A549 (cell line): Measurements from ENCODE around the gene ALAS1. TPM values are rescaled to one million over a fixed set of nuclear protein-coding genes. Genes with fewer than 3 reads are reported as not detected.

Source experiments
- ATAC-seq, 2 experiments: fragments of 200-7000 bp in 1 of 2; fragments of >200 bp in 1 of 2; cut with Nextera tagmentation in 1 of 2; cut with Tn5 transposase in 1 of 2; 3 replicates each; pipeline versions ENCODE4 v1.8.0 to v1.9.1; 2018 to 2020; ENCODE audit warnings: mild to moderate bottlenecking in 1 of 2, moderate library complexity in 1 of 2
- CTCF ChIA-PET: fragments of 300-600 bp; sonication (Branson Sonifier 250); formaldehyde crosslinking; extraction: SDS; loops from one replicate; lab custom pipeline; 2021; ENCODE audit warnings: antibody characterized with exemption, inconsistent platforms; lab: Yijun Ruan, JAX
- POLR2A ChIA-PET: fragments of 350-600 bp; formaldehyde crosslinking; extraction: SDS; loops from one replicate; lab custom pipeline; 2021; ENCODE audit warnings: antibody characterized with exemption, inconsistent platforms; lab: Yijun Ruan, JAX
- DNase-seq, 2 experiments: peaks; one replicate each; pipeline versions ENCODE4 v3.0.0 to v3.0.0-alpha.2; 2011 to 2016; ENCODE audit warnings: low read depth in 1 of 2, low spot score in 1 of 2
- FAIRE-seq: peaks from 2 replicates; lab custom pipeline; 2011; peaks lifted over from hg19 to GRCh38; lab: Jason Lieb, UNC
- H3K27ac ChIP-seq, 2 experiments: fragments of >200 bp; sonication (Bioruptor Twin); formaldehyde crosslinking; 3 replicates each; pipeline ENCODE4 v1.5.1; 2016 to 2017
- H3K4me1 ChIP-seq: fragments of >200 bp; sonication (Bioruptor Twin); formaldehyde crosslinking; 3 replicates; pipeline ENCODE4 v1.6.1; 2016
- H3K4me2 ChIP-seq: fragments of >200 bp; sonication (Bioruptor Twin); formaldehyde crosslinking; 3 replicates; pipeline ENCODE4 v1.6.1; 2016
- H3K4me3 ChIP-seq: fragments of >200 bp; sonication (Bioruptor Twin); formaldehyde crosslinking; 3 replicates; pipeline ENCODE4 v1.5.1; 2016
- H3K9me3 ChIP-seq: fragments of >200 bp; sonication (Bioruptor Twin); formaldehyde crosslinking; 3 replicates; pipeline ENCODE4 v1.6.1; 2016
- CBX2 ChIP-seq: fragments of 200-600 bp; sonication (generic); IDR thresholded peaks from 2 replicates; pipeline ENCODE4 v1.6.1; 2016; ENCODE audit warnings: low read depth, mild to moderate bottlenecking, borderline replicate concordance
- CEBPB ChIP-seq, 2 experiments: fragments of >200 bp in 1 of 2; sonication (Bioruptor Twin) in 1 of 2; formaldehyde crosslinking in 1 of 2; IDR thresholded peaks; 2 replicates each; pipeline ENCODE4 v1.6.1; 2012 to 2016
- CHD2 ChIP-seq: fragments of 150-350 bp; IDR thresholded peaks from 2 replicates; pipeline ENCODE4 v1.6.1; 2014; ENCODE audit warnings: low read length; ENCODE audit not compliant: partially characterized antibody
- EP300 ChIP-seq, 2 experiments: fragments of >200 bp; sonication (Bioruptor Twin); formaldehyde crosslinking; IDR thresholded peaks; 2 replicates in 1 of 2; 3 replicates in 1 of 2; pipeline ENCODE4 v1.6.1; 2016 to 2017
- HOXB13 ChIP-seq: fragments of 250-450 bp; sonication (Bioruptor Pico); IDR thresholded peaks from 2 replicates; pipeline ENCODE4 v1.5.0; 2020; ENCODE audit warnings: low read depth, mild to moderate bottlenecking, moderate library complexity
- HOXB5 ChIP-seq: fragments of 250-450 bp; sonication (Bioruptor Pico); IDR thresholded peaks from 2 replicates; pipeline ENCODE4 v1.5.0; 2020; ENCODE audit warnings: mild to moderate bottlenecking, moderate library complexity
- MAFK ChIP-seq: fragments of 450-650 bp; IDR thresholded peaks from 2 replicates; pipeline ENCODE4 v1.6.1; 2014; ENCODE audit not compliant: partially characterized antibody
- POLR2A ChIP-seq: IDR thresholded peaks from 2 replicates; pipeline ENCODE4 v1.6.1; 2012; ENCODE audit warnings: mild to moderate bottlenecking, low read length
- POLR2AphosphoS2 ChIP-seq: conservative IDR thresholded peaks from 2 replicates; pipeline ENCODE4 v1.6.1; 2012; ENCODE audit warnings: low read length, improper control_type of control experiment, inconsistent platforms
- RARB ChIP-seq: fragments of 250-450 bp; sonication (Bioruptor Pico); IDR thresholded peaks from 2 replicates; pipeline ENCODE4 v1.8.0; 2021; ENCODE audit warnings: mild to moderate bottlenecking, moderate library complexity
- RCOR1 ChIP-seq: fragments of 150-350 bp; IDR thresholded peaks from 2 replicates; pipeline ENCODE4 v1.6.1; 2014; ENCODE audit warnings: antibody characterized with exemption, low read length, low read depth
- RNF2 ChIP-seq: fragments of 200-600 bp; sonication (generic); IDR thresholded peaks from 2 replicates; pipeline ENCODE4 v1.6.1; 2016; ENCODE audit warnings: low read depth, mild to moderate bottlenecking, antibody characterized with exemption, moderate library complexity, borderline replicate concordance
- TFCP2L1 ChIP-seq: fragments of 250-450 bp; sonication (Bioruptor Pico); IDR thresholded peaks from 2 replicates; pipeline ENCODE4 v1.5.0; 2021; ENCODE audit warnings: mild to moderate bottlenecking
- ZNF302 ChIP-seq: fragments of 250-450 bp; sonication (Bioruptor Pico); IDR thresholded peaks from 2 replicates; pipeline ENCODE4 v1.9.0; 2021; ENCODE audit warnings: inconsistent platforms, mild to moderate bottlenecking, moderate library complexity
- WGBS: methylation state at CpG from one replicate; pipeline ENCODE4 v1.1.6; 2017; ENCODE audit errors: missing lambda C conversion rate; 5-methylcytosine and 5-hydroxymethylcytosine counted together
- polyA plus RNA-seq, 4 experiments: library from polyadenylated mRNA; depleted of rRNA in 3 of 4; stranded (reverse); fragments of >200 nt; fragmentation: RNase III in 1 of 4; extraction: RNeasy Plus Mini Kit Qiagen cat#74134 plus additional on column Dnase treatment in 1 of 4; gene quantifications; 2 replicates in 3 of 4; 3 replicates in 1 of 4; pipeline ENCODE4 v1.2.3, GENCODE V29; 2011 to 2017
- TF ChIP-seq, protein P1 (sequence below): IDR thresholded peaks from 2 replicates; pipeline ENCODE4 v1.6.1; 2012
- TF ChIP-seq, protein P2 (sequence below): fragments of 250-450 bp; sonication (Bioruptor Pico); IDR thresholded peaks from 2 replicates; pipeline ENCODE4 v1.5.0; 2020; ENCODE audit warnings: low read depth, mild to moderate bottlenecking, moderate library complexity
- TF ChIP-seq, protein P3 (sequence below): fragments of >200 bp; sonication (Bioruptor Twin); formaldehyde crosslinking; IDR thresholded peaks from 2 replicates; pipeline ENCODE4 v1.6.1; 2016

ALAS1 gene
- polyA plus RNA-seq, 2 of the 4 experiments (the other 2 are of a cell fraction), result 56.8 to 63.7 TPM

DNA sequence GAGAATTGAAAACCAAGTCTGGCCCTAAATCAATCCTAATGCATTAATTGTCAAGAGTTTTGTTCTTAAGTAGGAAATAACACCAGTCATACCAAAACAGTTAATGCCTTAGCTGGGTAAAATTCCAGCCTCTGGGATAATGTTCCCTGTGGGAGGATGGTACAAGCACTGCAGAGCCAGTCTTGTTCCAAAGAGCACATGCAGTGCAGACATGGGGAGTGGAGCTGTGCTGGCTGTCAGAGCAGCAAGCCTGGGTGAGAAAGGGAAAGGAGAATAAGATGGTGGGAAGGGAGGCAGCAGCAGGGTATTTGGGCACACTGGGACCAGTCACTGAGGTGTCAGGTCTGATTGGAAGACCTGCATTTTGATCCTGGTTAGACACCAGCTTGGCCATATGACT lies 12.1 kb downstream of the ALAS1 start:
- peaks cover 13% of the 10 kb centered on the region for H3K4me1 ChIP-seq
- ChIA-PET POLR2A (no interaction called here), CTCF (interaction anchor here (1.8 to 13.3 kb wide), 2 partner anchors 11 to 22 kb away, joined by 17 to 119 read pairs; partner anchors contain the start of gene TLR9)
- H3K27ac ChIP-seq, result peak overlapping the region; percentile 42 to 68; a peak in 3 of 6 replicates
- ATAC-seq, result no peak
- H3K4me2 ChIP-seq, result peak overlapping the region; percentile 25; the same call in 1 of the 3 replicates
- FAIRE-seq, result no peak
- H3K9me3 ChIP-seq, result no peaks in the 10 kb centered on the region
- no peak overlapping the region for H3K4me3 ChIP-seq
- TF ChIP-seq, protein P1, sequence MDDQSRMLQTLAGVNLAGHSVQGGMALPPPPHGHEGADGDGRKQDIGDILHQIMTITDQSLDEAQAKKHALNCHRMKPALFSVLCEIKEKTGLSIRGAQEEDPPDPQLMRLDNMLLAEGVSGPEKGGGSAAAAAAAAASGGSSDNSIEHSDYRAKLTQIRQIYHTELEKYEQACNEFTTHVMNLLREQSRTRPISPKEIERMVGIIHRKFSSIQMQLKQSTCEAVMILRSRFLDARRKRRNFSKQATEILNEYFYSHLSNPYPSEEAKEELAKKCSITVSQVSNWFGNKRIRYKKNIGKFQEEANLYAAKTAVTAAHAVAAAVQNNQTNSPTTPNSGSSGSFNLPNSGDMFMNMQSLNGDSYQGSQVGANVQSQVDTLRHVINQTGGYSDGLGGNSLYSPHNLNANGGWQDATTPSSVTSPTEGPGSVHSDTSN, result no peak
- TF ChIP-seq HOXB13 (CRISPR knock-in tag) (no peak), RNF2 (no peak), EP300 (IDR thresholded peaks at IDR 0.05) (no peak), TFCP2L1 (CRISPR knock-in tag) (no peak), ZNF302 (no peak), CHD2 (no peak), POLR2AphosphoS2 (no peak), MAFK (no peak), RARB (no peak), HOXB5 (CRISPR knock-in tag) (no peak), RCOR1 (no peak), CBX2 (no peak)
- TF ChIP-seq, protein P2, sequence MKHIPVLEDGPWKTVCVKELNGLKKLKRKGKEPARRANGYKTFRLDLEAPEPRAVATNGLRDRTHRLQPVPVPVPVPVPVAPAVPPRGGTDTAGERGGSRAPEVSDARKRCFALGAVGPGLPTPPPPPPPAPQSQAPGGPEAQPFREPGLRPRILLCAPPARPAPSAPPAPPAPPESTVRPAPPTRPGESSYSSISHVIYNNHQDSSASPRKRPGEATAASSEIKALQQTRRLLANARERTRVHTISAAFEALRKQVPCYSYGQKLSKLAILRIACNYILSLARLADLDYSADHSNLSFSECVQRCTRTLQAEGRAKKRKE (CRISPR knock-in tag), result no peak
- TF ChIP-seq, all 56 proteins: peak for 0
- DNase-seq, result no peak

DNA sequence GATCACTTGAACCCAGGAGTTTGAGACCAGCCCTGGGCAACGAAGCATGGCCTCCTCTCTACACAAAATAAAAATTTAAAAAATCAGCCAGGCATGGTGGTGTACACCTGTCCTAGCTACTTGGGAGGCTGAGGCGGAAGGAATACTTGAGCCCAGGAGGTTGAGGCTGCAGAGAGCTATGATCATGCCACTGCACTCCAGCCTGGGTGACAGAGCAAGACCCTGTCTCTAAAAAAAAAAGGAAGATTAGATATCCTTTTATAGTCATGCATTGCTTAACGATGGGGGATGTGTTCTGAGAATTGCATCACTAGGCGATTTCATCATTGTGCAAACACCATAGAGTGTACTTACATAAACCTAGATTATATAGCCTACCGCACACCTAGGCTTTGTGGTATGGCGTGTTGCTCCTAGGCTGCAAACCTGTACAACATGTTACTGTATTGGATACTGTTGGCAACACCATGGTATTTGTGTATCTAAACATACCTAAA lies 12.6 kb downstream of the ALAS1 start:
- POLR2A ChIA-PET, result no interaction called here
- H3K4me2 ChIP-seq, result peak overlapping the region; percentile 25; the same call in 2 of the 3 replicates

DNA sequence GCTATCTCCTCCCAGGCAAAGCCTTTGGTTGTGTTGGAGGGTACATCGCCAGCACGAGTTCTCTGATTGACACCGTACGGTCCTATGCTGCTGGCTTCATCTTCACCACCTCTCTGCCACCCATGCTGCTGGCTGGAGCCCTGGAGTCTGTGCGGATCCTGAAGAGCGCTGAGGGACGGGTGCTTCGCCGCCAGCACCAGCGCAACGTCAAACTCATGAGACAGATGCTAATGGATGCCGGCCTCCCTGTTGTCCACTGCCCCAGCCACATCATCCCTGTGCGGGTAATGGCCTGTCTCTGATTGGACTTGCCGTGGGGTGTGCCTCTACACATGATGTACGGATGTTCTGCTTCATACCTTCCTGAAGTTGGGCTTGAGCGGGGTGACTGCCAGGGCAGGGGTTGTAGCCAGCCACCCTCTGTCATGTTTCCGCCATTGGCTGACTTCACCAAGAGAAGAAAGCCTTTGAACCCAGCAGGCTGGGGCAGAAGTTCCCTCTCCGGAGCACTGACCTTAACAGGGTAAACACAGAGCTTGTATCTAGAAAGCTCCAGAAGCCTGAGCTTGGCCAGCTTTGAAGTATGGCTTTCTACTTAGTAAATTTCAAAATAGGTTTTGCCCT lies 13.4 kb downstream of the ALAS1 start:
- no peak for DNase-seq
- Histone ChIP-seq H3K4me2 (no peak overlapping the region), H3K4me1 (peaks cover 13% of the 10 kb centered on the region), H3K27ac (no peak overlapping the region), H3K4me3 (no peak overlapping the region), H3K9me3 (no peaks in the 10 kb centered on the region)
- WGBS, result 100% methylated on average over 9 of the region's 18 CpGs
- POLR2A ChIA-PET, result no interaction called here
- FAIRE-seq, result no peak
- no peak for ATAC-seq
- TF ChIP-seq, protein P2 (CRISPR knock-in tag), result no peak
- no peak for TF ChIP-seq POLR2A
- TF ChIP-seq, all 56 proteins: peak for 0
- CTCF ChIA-PET, result interaction anchor here (1.1 to 13.3 kb wide), 2 partner anchors 10 to 128 kb away, joined by 5 to 119 read pairs; partner anchors contain the start of gene TLR9

More for the DNA sequence above, 12.6 kb downstream of the ALAS1 start:
- CTCF ChIA-PET, result interaction anchor here (1.1 to 13.3 kb wide), 3 partner anchors 10 to 129 kb away, joined by 5 to 119 read pairs (median 17); partner anchors contain the start of gene TLR9
- Histone ChIP-seq H3K4me1 (peaks cover 13% of the 10 kb centered on the region), H3K4me3 (no peak overlapping the region), H3K9me3 (no peaks in the 10 kb centered on the region), H3K27ac (peak overlapping the region; percentile 42 to 68; a peak in 3 of 6 replicates)
- no peak for FAIRE-seq
- DNase-seq, result peak in 1 of 2 experiments; percentile 25
- WGBS, result 68% methylated on average over 6 of the region's 6 CpGs
- TF ChIP-seq CEBPB (IDR thresholded peaks at IDR 0.05), result peak; percentile 80 to 86
- TF ChIP-seq, protein P3, sequence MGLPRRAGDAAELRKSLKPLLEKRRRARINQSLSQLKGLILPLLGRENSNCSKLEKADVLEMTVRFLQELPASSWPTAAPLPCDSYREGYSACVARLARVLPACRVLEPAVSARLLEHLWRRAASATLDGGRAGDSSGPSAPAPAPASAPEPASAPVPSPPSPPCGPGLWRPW, result 0 out of 2 replicates have a peak, but pooled peaks have one; percentile 69
- no peak for TF ChIP-seq RARB
- ATAC-seq, result no peak
